SK-N-SH (cell line): Measurements from ENCODE around the gene SCN1B.

Experiments
- CHD2 ChIP-seq: fragments of 150-350 bp; IDR thresholded peaks from 2 replicates; pipeline ENCODE4 v1.6.1; 2018; ENCODE audit warnings: low read length; ENCODE audit not compliant: partially characterized antibody
- CTCF ChIP-seq: fragments of 200-600 bp; sonication (generic); IDR thresholded peaks from 2 replicates; pipeline ENCODE4 v1.6.1; 2017; ENCODE audit warnings: antibody characterized with exemption, mild to moderate bottlenecking, moderate library complexity
- EP300 ChIP-seq, 2 experiments: IDR thresholded peaks; 2 replicates each; pipeline versions ENCODE4 v1.4.0 to v1.6.1; 2012; ENCODE audit warnings: borderline replicate concordance in 1 of 2, low read depth in 1 of 2, low read length in 1 of 2
- GABPA ChIP-seq: IDR thresholded peaks from 2 replicates; pipeline ENCODE4 v1.4.0; 2012; ENCODE audit warnings: low read depth, mild to moderate bottlenecking
- IRF3 ChIP-seq: fragments of 150-350 bp; IDR thresholded peaks from 2 replicates; pipeline ENCODE4 v1.6.1; 2016; ENCODE audit warnings: mild to moderate bottlenecking, low read depth, low read length
- JUND ChIP-seq: IDR thresholded peaks from 2 replicates; pipeline ENCODE4 v1.4.0; 2012
- MAX ChIP-seq: IDR thresholded peaks from 2 replicates; pipeline ENCODE4 v1.4.0; 2012; ENCODE audit warnings: low read depth
- POLR2AphosphoS5 ChIP-seq: IDR thresholded peaks from 2 replicates; pipeline ENCODE4 v1.6.1; 2012; ENCODE audit warnings: low read depth, low read length
- REST ChIP-seq: IDR thresholded peaks from 2 replicates; pipeline ENCODE4 v1.6.1; 2012; ENCODE audit warnings: mild to moderate bottlenecking, low read depth, low read length, moderate library complexity
- TCF12 ChIP-seq: IDR thresholded peaks from 2 replicates; pipeline ENCODE4 v1.4.0; 2012
- USF1 ChIP-seq: IDR thresholded peaks from 2 replicates; pipeline ENCODE4 v1.4.0; 2012; ENCODE audit warnings: low read depth, borderline replicate concordance
- USF2 ChIP-seq: fragments of 150-350 bp; IDR thresholded peaks from 2 replicates; pipeline ENCODE4 v1.6.1; 2017; ENCODE audit warnings: antibody characterized with exemption, low read length, low read depth, borderline replicate concordance

- TF ChIP-seq REST (no peak), USF1 (no peak), POLR2AphosphoS5 (no peak), CTCF (no peak), EP300 (IDR thresholded peaks at IDR 0.05; ENCODE audit: borderline replicate concordance in 1 of 2, low read depth in 1 of 2, low read length in 1 of 2) (no peak), GABPA (no peak), USF2 (no peak), IRF3 (no peak), JUND (no peak), CHD2 (no peak), MAX (no peak), TCF12 (no peak)
Measured at GRCh38 chr19:35009424-35010415, 20.6 kb upstream of the SCN1B start.
